OCI-LY7 (cell line): ENCODE data around the gene RUNX1.

Source experiments
- EZH2phosphoT487 ChIP-seq: fragments of 200-600 bp; sonication (generic); IDR thresholded peaks from 2 replicates; pipeline ENCODE4 v1.6.1; 2018; ENCODE audit warnings: low read depth, borderline replicate concordance, mild to moderate bottlenecking, mixed run types, antibody characterized with exemption, low read length, moderate library complexity, mixed read lengths
- TF ChIP-seq, protein P1 (sequence below): fragments of 200-600 bp; sonication (generic); conservative IDR thresholded peaks from 2 replicates; pipeline ENCODE4 v1.5.1; 2014; ENCODE audit warnings: mild to moderate bottlenecking, antibody characterized with exemption, low read length, moderate library complexity, mixed read lengths

GRCh38 chr21:34825101-34825500, 224.0 kb downstream of the RUNX1 start:
- TF ChIP-seq, protein P1, sequence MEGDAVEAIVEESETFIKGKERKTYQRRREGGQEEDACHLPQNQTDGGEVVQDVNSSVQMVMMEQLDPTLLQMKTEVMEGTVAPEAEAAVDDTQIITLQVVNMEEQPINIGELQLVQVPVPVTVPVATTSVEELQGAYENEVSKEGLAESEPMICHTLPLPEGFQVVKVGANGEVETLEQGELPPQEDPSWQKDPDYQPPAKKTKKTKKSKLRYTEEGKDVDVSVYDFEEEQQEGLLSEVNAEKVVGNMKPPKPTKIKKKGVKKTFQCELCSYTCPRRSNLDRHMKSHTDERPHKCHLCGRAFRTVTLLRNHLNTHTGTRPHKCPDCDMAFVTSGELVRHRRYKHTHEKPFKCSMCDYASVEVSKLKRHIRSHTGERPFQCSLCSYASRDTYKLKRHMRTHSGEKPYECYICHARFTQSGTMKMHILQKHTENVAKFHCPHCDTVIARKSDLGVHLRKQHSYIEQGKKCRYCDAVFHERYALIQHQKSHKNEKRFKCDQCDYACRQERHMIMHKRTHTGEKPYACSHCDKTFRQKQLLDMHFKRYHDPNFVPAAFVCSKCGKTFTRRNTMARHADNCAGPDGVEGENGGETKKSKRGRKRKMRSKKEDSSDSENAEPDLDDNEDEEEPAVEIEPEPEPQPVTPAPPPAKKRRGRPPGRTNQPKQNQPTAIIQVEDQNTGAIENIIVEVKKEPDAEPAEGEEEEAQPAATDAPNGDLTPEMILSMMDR = no peak
- TF ChIP-seq EZH2phosphoT487 = no peak
